ENCODE results near the gene TNIP1. TPM values are rescaled to one million over a fixed set of nuclear protein-coding genes. Genes with fewer than 3 reads are reported as not detected.

Gene TNIP1
- total RNA-seq, 1 experiment from 2014 or later = 122 TPM

DNA sequence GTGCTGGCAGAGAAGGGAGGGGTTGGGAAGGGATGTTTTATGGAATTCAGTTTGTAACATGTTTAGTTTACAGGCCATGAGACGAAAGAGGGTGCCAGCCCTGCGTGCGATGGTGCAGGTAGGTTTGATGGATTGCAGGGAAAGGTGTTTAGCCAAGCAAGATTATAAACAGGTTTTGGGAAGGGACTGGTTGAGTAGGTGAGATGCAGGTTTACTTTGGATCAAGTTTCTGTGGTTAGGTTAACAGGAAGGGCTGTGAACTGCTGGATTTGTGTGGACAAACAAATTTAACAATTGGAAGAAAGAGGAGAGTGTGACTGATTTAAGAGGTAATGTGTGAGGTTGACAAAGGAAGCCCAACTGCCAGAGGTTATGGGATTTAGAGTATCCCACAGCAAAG is 93.1 kb downstream of the TNIP1 start:
- intact Hi-C loops (cut with micrococcal nuclease; ENCODE audit: unreplicated experiment) = no loop called here
- ChIA-PET POLR2A (ENCODE audit: unreplicated experiment) (no interaction called here), CTCF (no interaction called here)
- Histone ChIP-seq H4K20me1 (ENCODE audit: insufficient read depth) (no peaks in the 10 kb centered on the region), H3F3A (ENCODE audit: insufficient read depth, low read depth) (no peaks in the 10 kb centered on the region), H3K9me3 (ENCODE audit: insufficient read depth, low read depth) (peaks cover 7% of the 10 kb centered on the region; the same call in 1 of the 2 replicates), H3K4me1 (replicated peaks; ENCODE audit: insufficient read depth) (no peaks in the 10 kb centered on the region), H3K27ac (no peak overlapping the region), H2AFZ (no peak overlapping the region), H3K79me2 (ENCODE audit: low read depth) (no peaks in the 10 kb centered on the region), H3K4me3 (no peak overlapping the region), H3K9me2 (ENCODE audit: insufficient read depth) (no peaks in the 10 kb centered on the region), H3K4me2 (no peak overlapping the region), H3K27me3 (ENCODE audit: insufficient read depth, low read depth) (peaks cover 4% of the 10 kb centered on the region; the same call in 1 of the 2 replicates), H3K36me3 (ENCODE audit: low read depth) (no peaks in the 10 kb centered on the region; the same call in 1 of the 2 replicates)
- BruUV-seq (replicated peaks) = no TSS peak
- TF ChIP-seq, protein P1, sequence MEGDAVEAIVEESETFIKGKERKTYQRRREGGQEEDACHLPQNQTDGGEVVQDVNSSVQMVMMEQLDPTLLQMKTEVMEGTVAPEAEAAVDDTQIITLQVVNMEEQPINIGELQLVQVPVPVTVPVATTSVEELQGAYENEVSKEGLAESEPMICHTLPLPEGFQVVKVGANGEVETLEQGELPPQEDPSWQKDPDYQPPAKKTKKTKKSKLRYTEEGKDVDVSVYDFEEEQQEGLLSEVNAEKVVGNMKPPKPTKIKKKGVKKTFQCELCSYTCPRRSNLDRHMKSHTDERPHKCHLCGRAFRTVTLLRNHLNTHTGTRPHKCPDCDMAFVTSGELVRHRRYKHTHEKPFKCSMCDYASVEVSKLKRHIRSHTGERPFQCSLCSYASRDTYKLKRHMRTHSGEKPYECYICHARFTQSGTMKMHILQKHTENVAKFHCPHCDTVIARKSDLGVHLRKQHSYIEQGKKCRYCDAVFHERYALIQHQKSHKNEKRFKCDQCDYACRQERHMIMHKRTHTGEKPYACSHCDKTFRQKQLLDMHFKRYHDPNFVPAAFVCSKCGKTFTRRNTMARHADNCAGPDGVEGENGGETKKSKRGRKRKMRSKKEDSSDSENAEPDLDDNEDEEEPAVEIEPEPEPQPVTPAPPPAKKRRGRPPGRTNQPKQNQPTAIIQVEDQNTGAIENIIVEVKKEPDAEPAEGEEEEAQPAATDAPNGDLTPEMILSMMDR (conservative IDR thresholded peaks at IDR 0.05) = no peak
- TF ChIP-seq EZH2 (IDR thresholded peaks at IDR 0.05; ENCODE audit: low read depth) = no peak
- peak in 1 of 2 experiments; percentile 45 for DNase-seq

Other genes starting within 250 kb of the TNIP1 start
- gene IRGM, start 234.5 kb downstream of the TNIP1 start, total RNA-seq (2021) = not detected in 2 replicates
- 3.7 and 4.1 TPM in 2 replicates for gene ZNF300, start 176.1 kb downstream of the TNIP1 start, total RNA-seq (2021)
- gene GPX3, start 60.4 kb downstream of the TNIP1 start, total RNA-seq (2021) = 84.6 and 93.2 TPM in 2 replicates
- 18.0 and 22.4 TPM in 2 replicates for gene ANXA6, start 76.7 kb upstream of the TNIP1 start, total RNA-seq (2021)
- gene CCDC69, start 143.1 kb upstream of the TNIP1 start, total RNA-seq (2021) = 0.35 and 0.50 TPM in 2 replicates
- gene GM2A, start 172.2 kb upstream of the TNIP1 start, total RNA-seq (2021) = 24.5 and 26.7 TPM in 2 replicates
- not detected in 2 replicates for gene SLC36A3, start 222.7 kb upstream of the TNIP1 start, total RNA-seq (2021)